Measurements from ENCODE around the gene ZFYVE28.

- no peak for TF ChIP-seq CTCF (IDR thresholded peaks at IDR 0.05)
- TF ChIP-seq POLR2A (IDR thresholded peaks at IDR 0.05): no peak
These were observed 18.5 kb upstream of the ZFYVE28 start for GRCh38 chr4:2436761-2437474.

Data from body of pancreas (tissue), 4 donors.